HG03460 (cell line): ENCODE results near the gene TCEANC2.
"Not testable (repeated sequence)": the region's sequence is repeated elsewhere in the genome, so short reads cannot be mapped to it uniquely, and the experiment has no call there.

Experiments
- ATAC-seq: cut with Tn5 transposase; IDR thresholded peaks from one replicate; pipeline ENCODE4 v1.9.1; 2021; ENCODE audit not compliant: unreplicated experiment

TCEANC2 gene

DNA sequence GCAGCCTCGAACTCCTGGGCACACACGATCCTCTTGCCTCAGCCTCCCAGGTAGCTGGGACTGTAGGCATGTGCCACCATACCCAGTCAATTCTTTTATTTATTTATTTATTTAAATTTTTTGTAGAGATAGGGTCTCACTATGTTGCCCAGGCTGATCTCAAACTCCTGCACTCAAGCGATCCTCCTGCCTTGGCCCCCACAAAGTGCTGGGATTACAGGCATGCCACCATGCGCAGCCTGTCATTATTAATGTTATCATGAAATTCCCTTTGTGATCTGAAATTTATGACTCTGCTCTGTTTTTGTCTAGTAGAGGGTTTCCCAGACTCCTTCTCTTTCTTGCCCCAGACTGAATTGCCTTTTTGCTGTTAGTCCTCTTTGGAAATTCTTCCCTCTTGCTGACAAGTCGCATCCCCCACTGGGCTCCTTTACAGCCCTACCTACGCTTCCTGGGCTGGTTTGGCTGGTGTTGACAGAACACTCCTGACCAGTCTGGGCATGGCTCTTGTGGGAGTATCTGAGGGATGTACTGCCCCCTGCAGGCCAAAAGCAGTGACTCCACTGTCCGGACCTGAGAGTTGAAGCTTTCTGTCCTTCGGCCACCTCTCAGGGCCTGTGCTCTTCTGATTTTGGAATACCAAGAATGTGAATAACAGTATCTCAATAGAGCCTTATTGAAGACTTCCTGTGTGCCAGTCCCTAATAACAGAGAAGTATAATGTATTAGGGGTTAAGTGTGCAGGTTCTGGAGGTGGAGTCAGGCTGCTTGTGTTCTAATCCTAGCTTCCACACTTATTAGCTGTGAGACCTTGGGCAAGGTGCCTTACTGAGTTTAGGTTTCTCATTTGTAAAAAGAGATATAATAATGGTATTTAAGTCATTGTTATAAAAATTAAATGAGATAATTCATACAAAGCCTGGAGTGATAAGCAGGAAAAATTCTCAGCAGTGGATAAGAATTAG is 28.2 kb downstream of the TCEANC2 start:
- peak; percentile 67 for ATAC-seq

DNA sequence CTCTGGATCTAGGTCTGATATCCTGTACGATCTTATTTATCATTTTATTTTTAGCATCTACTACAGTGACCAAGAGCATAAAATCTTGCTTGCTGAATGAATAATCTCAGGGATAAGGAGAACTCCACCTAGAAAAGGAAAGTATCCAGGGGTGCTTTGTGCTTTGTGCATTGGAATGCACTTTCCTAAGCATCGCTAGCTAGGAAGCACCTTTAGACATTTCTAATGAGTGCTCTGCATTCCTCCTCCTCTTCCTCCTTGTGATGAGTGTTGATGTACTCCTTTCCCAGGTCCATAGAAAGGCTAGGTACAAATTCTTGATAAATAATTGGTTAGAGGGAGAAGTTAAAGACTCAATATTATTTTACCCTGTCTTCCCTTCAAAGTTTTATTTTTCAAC is 31.4 kb downstream of the TCEANC2 start:
- ATAC-seq: no peak

DNA sequence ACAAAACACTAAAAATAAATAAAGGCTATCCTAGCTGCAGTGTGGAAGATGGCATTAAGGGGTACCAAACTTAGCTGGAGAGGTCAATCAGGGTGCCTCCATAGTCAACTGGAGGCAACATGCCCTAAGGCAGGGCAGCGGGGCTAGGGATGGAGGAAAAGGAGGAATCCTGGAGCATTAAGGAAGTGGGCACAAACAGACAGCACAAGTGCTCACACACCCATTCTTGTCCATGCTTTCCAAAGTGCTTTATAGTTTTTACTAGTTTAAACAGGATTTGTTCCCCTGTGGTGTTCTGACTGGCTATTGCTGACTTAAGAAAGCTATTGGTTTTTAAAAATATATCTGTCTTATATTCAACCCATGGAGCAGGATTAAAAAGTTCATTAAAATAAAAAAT is 33.3 kb downstream of the TCEANC2 start:
- ATAC-seq: no peak

DNA sequence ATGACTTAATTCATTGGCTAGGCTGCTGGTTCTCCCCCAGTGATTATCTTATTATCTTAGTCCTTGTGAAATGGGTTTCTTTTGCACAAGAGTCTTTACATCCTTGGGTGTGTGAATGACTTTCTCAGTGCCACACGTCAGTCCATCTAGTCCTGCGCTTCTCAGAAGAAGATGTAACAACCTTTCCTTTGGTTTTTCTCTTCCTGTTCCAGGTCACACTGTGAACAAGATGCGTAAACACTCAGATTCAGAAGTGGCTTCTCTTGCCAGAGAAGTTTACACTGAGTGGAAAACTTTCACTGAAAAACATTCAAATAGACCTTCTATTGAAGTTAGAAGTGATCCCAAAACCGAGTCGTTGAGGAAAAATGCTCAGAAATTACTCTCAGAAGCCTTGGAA is 35.0 kb downstream of the TCEANC2 start:
- no peak for ATAC-seq

DNA sequence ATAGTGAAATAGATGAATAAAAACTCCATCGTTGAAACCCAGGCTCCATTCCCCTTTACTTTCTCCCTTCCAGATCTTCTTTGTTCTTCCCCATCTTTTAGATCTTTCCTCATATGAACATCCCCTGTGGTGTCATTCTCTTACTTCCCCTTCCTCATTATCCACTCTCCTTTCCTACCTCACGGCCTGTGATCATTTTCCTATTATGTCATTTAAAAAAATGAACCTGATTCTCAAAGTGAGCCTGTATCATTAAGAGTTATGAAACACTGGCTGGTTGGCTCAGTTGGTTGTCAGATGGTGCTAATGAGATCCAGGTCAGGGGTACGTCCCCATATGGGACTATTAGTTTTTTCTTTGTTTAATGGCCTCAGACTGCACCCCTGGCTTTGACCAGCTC is 38.3 kb downstream of the TCEANC2 start:
- no peak for ATAC-seq

DNA sequence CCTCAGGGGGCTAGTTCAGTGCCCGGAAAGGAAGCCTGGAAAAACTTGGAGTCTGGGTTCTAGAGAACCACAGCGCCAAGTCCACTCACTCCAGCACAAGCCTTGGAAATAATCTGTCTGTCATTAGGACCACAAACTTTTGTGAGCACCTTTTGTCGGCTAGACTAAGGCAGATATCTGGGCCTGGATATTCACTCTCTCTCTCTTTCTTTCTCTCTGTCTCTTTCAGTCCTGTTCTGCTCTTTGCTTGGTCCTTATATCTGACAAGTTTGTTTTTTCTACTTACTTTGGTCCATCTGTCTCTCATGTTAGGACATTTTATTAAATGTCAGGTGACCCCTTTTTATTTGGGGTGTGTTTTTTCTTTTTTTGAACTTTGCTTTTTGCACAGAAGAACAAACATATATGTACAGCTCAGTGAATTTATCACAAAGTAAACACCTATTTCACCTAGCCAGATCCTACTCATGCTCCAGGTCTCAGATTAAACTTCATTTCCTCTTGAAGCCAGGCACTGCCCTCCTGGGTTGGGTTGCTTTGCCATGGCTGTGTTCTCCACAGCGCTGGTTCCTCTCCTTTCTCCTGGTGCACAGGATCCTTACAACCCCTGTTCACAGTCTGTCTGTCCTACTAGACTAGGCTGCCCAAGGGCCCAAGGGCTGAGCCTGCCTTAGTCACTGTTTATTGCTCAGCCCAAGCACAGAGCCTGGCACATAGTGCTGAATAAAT is 40.8 kb downstream of the TCEANC2 start:
- ATAC-seq: no peak

DNA sequence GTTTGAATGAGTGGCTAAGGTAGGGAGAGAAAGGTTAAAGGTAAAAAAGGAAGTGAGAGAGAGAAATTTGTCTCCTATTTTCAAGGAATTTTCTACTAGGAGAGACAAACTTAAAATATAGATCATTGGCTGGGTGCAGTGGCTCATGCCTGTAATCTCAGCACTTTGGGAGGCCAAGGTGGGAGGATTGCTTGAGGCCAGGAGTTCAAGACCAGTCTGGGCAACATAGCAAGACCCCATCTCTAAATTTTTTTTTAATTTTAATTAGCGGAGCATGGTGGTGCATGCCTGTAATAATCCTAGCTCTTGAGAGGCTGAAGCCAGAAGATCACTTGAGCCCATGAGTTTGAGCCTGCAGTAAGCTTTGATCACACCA is 41.3 kb downstream of the TCEANC2 start:
- not testable (repeated sequence) for ATAC-seq

DNA sequence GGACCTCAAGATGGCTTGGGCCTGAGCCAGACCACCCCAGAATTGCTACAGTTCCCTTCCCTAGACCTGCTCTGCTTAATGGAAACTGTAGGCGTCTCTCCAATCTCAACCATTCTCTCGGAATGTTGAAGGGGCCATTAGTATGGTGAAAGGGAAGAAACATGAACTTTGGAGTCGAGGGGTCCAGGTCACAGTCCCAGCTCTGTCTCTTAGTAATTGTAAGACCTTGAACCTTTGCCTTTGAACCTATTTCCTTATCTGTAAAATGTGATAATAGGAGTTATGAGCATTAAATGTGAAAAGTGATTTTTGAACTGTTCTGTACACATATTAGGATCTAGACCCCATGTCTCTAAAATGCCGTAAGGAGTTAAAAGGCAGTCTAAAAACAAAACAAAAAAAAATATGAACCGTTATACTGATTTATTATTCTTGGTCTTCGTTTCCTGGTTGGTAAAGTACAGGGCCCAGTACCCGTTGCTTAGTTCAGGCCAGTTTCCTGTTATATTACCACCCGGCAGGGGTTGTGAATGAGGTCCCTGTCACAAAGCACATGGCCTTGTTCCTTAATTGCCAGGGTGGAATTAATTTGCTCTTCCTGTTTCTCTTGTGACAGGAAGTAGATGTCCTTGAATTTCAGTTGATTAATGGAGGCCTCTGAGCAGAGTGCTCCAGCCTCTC is 42.3 kb downstream of the TCEANC2 start:
- no peak for ATAC-seq

DNA sequence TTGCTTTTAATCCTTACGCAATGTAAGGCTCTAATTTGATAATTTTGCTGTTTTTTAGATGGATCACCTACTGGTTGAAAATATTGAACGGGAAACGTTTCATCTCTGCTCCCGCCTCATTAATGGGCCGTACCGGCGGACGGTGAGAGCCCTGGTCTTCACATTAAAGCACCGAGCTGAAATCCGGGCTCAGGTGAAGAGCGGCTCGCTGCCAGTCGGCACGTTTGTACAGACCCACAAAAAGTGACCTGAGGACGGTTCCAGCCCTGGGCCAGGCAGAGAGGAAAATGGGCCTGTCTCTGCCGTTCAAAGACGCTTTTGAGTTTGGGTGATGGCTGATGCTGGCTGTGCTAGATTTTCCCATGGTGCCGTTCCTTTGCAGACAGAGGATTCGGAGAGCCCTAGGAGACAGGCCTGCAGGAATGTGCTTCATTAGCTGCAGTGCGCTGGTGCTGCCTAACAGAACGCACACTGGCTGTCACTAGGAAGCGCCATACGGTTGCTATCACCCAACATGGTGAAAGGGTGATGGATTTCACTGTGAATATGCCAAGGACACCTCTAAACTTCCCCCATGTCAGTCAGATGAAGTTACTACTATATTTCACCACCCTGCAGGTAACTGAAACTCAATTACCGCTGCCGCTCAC is 42.9 kb downstream of the TCEANC2 start:
- ATAC-seq: no peak

DNA sequence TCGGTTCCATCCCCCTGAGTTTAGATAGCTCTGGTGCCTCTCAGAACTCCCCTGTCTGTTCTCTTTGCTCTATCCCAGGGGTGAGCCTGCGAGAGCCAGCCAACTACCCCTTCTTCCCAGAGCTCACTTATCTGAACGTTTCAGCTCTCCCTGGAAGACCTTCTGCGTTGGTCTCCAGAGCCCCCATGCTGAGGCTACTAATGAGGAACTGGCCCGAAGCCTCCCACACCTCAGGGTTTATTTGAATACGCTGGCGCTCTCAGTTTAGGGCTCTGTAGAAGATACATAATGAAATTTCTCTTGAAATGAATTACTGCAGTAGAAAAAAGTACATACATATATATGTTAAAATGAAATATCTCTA is 43.5 kb downstream of the TCEANC2 start:
- ATAC-seq: no peak

DNA sequence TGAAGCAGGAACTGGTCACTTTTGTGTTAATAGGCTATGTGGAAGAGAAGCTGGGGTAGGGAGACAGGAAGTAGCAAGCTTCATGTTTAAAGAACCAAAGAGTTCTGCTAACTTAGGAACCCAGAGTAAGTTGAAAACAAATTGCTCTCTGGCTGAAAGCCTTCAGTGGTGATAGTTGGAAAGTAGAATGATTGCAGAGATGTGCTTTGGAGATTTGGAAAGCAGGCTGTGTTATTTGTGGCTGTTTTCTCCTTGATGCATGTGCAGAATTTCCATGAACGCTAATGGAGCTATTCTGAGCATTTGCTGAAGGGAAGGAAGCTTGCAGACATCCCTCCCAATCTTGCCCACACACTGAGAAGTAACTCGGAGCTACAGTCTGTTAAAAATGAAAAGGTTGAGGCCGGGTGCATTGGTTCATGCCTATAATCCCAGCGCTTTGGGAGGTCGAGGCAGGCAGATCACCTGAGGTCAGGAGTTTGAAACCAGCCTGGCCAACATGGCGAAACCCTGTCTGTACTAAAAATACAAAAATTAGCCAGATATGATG is 45.7 kb downstream of the TCEANC2 start:
- ATAC-seq: no peak

DNA sequence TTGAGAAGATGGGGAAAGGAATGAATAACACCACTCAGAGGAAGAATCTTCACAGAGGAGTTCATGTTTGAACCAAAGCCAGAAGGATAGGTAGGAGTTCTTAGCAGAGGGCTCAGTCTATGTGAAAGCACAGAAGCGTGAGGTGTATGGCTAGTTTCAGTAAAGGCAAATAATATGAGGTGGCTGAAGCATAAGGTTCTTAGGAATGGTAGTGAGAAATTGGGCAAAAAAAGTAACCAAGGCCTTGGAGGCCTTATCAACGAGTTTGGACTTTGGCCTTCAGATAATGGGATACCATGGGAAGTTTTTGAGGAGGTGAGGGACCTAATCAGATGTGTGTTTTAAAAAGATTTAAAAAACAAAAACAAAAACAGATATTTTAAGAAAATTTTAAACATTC is 47.1 kb downstream of the TCEANC2 start:
- ATAC-seq: no peak

DNA sequence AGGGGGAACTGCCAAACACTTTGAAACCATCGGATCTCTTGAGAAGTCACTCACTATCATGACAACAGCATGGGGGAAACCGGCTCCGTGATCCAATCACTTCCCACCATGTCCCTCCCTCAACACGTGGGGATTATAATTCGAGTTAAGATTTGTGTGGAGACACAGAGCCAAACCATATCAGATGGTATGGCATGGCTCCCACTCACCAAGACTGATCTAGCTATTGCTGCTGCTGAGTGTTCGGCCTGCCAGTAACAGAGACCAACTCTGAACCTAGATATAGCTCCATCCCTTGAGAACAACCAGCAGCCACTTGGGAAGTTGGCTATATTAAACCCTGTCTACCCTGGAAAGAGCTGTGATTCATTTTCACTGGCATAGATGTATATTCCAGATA is 50.0 kb downstream of the TCEANC2 start:
- no peak for ATAC-seq

DNA sequence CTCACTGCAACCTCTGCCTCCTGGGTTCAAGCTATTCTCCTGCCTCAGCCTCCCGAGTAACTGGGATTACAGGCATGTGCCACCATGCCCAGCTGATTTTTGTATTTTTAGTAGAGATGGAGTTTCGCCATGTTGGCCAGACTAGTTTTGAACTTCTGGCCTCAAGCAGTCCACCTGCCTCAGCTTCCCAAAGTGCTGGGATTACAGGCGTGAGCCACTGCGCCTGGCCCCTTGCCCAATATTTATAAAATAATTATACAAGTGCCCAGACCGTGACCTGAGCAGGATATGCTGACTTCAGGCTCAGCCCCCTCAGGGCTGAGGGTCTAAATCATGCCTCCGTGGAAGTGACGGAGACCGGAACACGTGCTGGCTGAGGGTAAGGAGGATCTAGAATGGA is 51.2 kb downstream of the TCEANC2 start:
- not testable (repeated sequence) for ATAC-seq

DNA sequence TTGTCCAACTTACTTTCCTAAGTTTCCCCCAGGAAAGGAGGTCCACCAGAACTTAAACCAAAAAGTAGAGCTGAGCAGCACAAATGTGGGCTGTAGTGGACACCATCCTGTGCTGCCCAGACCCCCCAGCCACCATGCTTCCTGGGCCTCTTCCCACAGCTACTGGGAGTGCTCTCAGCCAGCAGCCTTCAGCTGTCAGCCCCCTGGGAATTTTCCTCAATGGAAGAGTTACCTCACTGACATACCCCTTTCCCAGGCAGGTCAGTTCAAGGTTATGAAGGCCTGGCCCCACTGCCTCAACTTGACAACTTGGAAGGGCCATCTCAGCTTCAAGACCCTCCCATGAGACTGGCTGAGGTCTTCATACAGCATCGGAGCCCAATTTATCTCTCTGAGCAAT is 51.7 kb downstream of the TCEANC2 start:
- no peak for ATAC-seq

DNA sequence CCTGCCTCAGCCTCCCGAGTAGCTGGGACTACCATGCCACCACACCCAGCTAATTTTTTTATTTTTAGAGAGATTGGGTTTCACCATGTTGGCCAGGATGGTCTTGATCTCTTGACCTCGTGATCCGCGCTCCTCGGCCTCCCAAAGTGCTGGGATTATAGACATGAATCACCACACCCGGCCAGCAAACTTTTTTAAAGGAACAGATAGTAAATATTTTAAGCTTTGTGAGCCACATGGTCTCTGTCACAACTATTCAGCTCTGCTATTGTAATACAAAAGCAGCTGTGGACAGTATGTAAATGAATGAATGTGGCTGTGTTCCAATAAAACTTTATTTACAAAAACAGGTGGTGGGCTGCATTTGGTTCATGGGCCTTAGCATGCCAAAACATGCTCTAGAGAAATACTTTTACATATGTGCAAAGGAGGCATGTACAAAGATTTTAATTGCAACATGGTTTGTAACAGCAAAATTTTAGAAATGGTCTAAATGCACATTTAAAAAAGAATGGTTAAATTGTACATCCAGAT is 52.4 kb downstream of the TCEANC2 start:
- ATAC-seq: no peak

DNA sequence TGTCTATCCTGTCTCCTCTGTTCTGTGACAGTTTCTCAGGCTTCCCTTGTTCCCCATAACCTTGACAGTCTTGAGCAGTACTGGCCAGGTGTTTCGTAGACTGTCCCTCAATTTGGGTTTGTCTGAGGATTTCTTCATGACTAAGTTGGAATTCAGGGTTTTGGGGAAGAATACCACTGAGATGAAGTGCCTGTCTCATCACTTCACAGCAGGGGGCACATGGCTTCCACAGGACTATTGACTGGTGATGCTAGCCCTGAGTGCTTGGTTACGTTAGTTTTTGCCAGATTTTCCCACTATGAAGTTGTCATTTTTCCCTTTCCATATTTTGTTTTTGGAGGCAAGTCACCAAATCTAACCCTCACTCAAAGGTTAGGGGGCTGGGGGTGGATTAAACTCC is 53.7 kb downstream of the TCEANC2 start:
- no peak for ATAC-seq

DNA sequence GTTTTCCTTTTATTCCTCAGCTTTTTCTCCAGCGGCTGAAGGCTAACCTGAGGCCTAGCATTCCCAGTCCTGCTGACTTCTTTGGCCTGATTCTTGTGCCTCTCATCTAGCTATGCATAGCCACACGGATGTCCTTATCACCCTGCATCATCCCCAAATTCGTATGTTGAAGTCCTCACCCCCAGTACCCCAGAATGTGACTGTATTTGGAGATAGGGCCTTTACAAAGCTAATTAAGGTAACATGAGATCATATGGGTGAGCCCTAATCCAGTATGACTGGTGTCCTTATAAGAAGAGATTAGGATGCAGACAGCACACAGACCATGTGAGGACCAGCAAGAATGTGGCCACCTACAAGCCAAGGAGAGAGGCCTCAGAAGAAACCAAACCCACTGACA is 54.7 kb downstream of the TCEANC2 start:
- ATAC-seq: no peak

DNA sequence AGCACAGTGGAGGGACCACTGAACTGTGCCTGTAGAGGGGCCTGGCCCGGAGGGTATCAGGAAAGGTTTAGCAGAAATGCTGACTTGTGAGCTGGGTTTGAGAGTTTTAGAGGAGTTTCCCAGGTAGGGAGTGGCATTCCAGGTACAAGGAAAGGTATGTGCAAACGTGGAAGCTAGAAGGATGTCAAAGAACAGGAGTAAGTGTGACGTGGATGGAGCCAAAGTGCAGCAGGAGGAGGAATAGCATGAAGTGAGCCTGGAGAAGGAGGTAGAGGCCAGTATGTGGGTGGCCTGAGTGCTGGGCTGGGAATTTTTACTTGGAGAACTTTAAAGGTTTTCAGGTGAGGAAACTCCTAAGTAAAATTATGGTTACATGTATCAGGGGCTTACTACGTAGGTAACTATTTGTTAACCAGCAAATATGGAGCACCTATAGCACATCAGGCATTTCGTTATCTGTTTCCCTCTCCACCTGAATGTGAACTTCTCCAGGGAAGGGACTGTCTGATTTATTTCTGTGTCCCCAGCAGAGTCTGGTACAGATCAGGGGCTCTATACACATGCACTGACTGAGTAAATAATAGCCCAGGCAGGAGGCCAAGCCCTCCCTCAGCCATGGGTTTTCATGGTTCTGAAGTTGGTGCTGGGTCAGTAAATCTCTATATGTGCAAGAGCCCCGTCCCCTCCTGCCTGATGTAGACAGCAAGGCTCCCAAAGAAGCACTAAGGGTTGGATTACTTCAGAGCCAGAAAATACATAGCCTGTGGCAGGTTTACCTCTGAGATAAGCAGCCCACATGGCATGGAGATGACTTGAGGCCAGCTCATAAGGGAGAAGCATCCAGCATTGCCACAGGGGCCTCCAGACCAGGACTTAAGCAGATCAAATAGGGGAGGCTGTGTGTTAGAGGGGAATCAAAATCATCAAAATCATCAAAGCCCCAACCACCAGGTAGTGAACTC is 56.0 kb downstream of the TCEANC2 start:
- ATAC-seq: no peak

DNA sequence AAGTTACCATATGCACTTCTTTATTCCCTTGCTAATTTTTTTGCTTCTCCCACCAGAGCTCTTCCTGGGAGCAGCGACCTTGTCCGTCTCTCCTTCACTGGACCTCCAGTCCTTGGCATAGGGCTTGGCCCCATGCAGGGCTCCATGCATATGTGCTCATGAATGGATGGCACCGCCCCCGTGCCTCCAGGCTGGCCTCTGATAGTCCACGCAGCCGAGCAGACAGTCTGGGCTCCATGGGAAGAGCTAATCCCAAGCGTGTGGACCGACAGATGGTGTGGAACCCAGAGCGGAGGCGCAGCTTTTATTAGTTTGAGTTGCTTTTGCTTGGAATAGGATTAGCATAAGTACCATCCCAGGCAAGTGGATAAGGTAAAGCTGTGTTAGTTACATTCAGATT is 57.6 kb downstream of the TCEANC2 start:
- no peak for ATAC-seq
